SJSA1 (cell line): ENCODE measurements around the gene PHIP. TPM values are rescaled to one million over a fixed set of nuclear protein-coding genes. Genes with fewer than 3 reads are reported as not detected.
"Not testable (repeated sequence)": the region's sequence is repeated elsewhere in the genome, so short reads cannot be mapped to it uniquely, and the experiment has no call there.

Experiments used
- DNase-seq, 2 experiments: peaks; one replicate each; pipeline ENCODE4 v3.0.0-alpha.2; 2015 to 2020; ENCODE audit warnings: low spot score in 2 of 2, low read depth in 1 of 2
- H3K27ac ChIP-seq: fragments of 250-450 bp; sonication (Bioruptor Pico); 2 replicates; pipeline ENCODE4 v1.5.1; 2020; ENCODE audit warnings: mild to moderate bottlenecking, moderate library complexity
- H3K27me3 ChIP-seq: fragments of 250-450 bp; sonication (Bioruptor Pico); replicated peaks from 2 replicates; pipeline ENCODE4 v1.5.1; 2020; ENCODE audit warnings: mild to moderate bottlenecking, moderate library complexity
- H3K36me3 ChIP-seq: fragments of 250-450 bp; sonication (Bioruptor Pico); 2 replicates; pipeline ENCODE4 v1.5.1; 2020; ENCODE audit warnings: mild to moderate bottlenecking
- H3K4me1 ChIP-seq: fragments of 250-450 bp; sonication (Bioruptor Pico); replicated peaks from 2 replicates; pipeline ENCODE4 v1.6.1; 2021; ENCODE audit warnings: mild to moderate bottlenecking
- H3K4me3 ChIP-seq: fragments of 250-450 bp; sonication (Bioruptor Pico); 2 replicates; pipeline ENCODE4 v1.5.1; 2020; ENCODE audit warnings: mild to moderate bottlenecking
- H3K9me3 ChIP-seq: fragments of 250-450 bp; sonication (Bioruptor Pico); replicated peaks from 2 replicates; pipeline ENCODE4 v1.5.1; 2020; ENCODE audit warnings: mild to moderate bottlenecking
- total RNA-seq: library from RNA; depleted of rRNA; stranded (reverse); fragments of >200 nt; shearing (Covaris generic); gene quantifications from 2 replicates; pipeline ENCODE4 v1.2.3, GENCODE V29; 2014; rRNA removed

The PHIP gene
- total RNA-seq, 1 experiment from 2014 or later, result 20.0 TPM

DNA sequence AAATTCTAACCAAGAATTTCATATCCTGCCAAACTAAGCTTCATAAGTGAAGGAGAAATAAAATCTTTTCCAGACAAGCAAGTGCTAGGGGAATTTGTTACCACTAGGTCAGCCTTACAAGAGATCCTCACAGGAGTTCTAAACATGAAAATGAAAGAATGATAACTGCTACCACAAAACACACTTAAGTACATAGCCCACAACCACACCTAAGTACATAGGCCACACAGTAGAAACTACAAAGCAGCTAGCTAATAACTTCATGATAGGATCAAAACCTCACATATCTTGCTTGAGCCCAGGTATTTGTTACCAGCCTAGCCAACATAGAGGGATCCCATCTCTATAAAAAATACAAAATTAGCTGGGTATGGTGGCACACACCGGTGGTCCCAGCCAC lies 160.3 kb downstream of the PHIP start:
- no peaks in the 10 kb centered on the region for H3K36me3 ChIP-seq
- no peak for DNase-seq
- H3K27me3 ChIP-seq, result no peaks in the 10 kb centered on the region
- no peaks in the 10 kb centered on the region for H3K9me3 ChIP-seq
- no peak overlapping the region for H3K27ac ChIP-seq
- H3K4me1 ChIP-seq, result no peaks in the 10 kb centered on the region
- H3K4me3 ChIP-seq, result no peak overlapping the region

DNA sequence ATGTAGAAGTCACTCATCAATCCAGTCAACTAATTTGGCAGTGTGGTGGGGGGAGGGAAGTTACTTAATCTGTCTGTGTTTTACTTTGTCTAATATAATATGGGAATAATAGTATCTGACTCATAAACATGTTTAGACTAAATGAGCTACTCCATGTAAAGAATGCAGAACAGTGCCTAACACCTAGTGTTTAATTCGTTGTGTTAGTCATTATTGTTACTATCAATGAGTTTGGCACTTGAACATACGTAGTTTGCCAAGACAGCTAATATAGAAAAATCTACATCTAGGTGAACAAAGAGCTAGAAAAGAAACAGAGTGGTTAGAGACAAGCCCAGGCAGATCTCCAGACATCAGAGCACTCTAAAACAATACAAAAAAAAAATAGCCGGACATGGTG lies 161.6 kb downstream of the PHIP start:
- DNase-seq, result no peak
- H3K27ac ChIP-seq, result no peak overlapping the region
- H3K4me1 ChIP-seq, result no peaks in the 10 kb centered on the region
- no peaks in the 10 kb centered on the region for H3K27me3 ChIP-seq
- H3K36me3 ChIP-seq, result no peaks in the 10 kb centered on the region
- no peak overlapping the region for H3K4me3 ChIP-seq
- H3K9me3 ChIP-seq, result no peaks in the 10 kb centered on the region

DNA sequence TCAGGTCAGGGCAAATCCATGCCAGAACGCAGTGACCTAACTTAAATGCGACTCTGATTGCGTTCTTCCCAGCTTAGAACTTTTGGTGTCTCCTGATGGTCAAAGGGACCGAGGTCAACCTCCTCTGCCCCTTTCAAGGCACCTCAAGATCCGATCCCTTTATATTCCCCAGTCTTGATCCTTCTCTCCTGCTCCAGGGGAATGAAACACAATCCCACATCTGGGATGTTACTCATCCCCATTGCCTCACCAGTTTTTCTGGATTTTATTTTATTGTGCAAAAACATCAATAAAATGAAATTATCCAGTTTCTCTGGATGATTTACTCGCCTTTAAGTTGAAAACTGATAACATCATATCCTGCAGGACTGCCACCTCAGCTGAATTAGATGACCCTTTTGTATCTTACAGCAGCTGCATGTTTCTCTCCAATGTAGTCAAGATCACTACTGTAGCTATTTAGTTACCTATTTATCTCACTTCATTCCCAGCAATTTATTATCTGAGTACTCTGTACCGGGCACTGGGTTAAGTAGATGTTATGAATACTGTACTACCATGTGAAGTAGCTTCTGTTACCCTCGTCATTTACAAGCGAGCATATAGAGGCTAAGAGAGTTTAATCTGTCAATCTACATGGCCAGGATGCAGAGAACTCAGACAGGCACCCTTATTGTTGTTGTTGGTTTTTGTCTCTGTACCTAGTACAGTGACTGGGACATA lies 166.7 kb downstream of the PHIP start:
- no peaks in the 10 kb centered on the region for H3K36me3 ChIP-seq
- H3K27me3 ChIP-seq, result no peaks in the 10 kb centered on the region
- H3K9me3 ChIP-seq, result no peaks in the 10 kb centered on the region
- no peak overlapping the region for H3K27ac ChIP-seq
- H3K4me1 ChIP-seq, result no peaks in the 10 kb centered on the region
- no peak for DNase-seq
- H3K4me3 ChIP-seq, result no peak overlapping the region

DNA sequence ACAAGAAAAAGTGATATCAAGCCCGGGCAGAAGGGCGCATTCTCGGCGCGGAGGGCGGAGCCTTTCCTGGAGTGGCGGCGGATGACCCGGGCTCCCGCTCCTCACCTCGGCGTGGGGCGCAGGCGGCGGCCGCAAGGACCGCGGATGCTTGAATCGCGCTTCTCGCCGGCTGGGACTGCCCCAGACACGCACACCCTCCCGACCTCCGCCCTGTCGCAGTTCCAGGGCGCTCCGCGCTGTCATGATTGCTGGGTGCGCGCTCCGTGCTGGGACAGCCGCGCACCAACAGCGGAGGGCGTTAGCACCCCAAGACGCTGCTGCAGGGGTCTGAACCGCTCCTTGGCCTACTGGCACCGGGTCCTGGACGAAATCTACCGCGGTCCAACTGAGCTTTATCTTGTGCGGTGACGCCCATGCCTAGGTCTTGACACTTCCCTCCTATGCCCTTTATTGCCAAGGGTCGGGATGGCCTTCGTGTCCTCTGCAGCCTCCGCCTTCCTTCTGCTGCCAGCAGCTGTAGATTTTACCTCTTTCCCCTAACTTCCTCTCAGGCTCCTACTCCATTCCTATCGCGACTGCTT lies 167.4 kb downstream of the PHIP start:
- DNase-seq, result no peak
- H3K36me3 ChIP-seq, result no peaks in the 10 kb centered on the region
- H3K4me1 ChIP-seq, result no peaks in the 10 kb centered on the region
- no peaks in the 10 kb centered on the region for H3K9me3 ChIP-seq
- no peaks in the 10 kb centered on the region for H3K27me3 ChIP-seq
- no peak overlapping the region for H3K27ac ChIP-seq
- no peak overlapping the region for H3K4me3 ChIP-seq

DNA sequence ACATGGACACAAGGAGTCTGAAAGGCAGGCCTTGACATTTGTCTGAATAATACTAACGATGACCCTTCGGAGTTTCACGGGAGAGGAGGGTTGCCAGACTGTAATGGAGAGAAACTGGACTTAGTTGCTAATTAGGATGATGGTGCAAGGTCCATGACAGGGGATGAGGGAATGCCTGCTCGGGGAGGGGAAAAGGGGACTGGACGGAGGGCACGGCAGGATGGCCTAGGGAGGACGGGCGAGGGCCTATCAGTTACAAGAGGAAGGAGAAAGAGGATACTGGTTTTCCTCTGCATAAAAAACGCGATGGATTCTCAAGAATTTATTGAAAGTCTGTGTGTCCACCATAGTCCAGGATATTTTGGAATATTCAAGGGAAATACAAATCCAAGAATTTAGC lies 168.0 kb downstream of the PHIP start:
- H3K36me3 ChIP-seq, result no peaks in the 10 kb centered on the region
- H3K9me3 ChIP-seq, result no peaks in the 10 kb centered on the region
- DNase-seq, result no peak
- H3K27me3 ChIP-seq, result no peaks in the 10 kb centered on the region
- H3K27ac ChIP-seq, result no peak overlapping the region
- H3K4me3 ChIP-seq, result no peak overlapping the region
- H3K4me1 ChIP-seq, result no peaks in the 10 kb centered on the region

DNA sequence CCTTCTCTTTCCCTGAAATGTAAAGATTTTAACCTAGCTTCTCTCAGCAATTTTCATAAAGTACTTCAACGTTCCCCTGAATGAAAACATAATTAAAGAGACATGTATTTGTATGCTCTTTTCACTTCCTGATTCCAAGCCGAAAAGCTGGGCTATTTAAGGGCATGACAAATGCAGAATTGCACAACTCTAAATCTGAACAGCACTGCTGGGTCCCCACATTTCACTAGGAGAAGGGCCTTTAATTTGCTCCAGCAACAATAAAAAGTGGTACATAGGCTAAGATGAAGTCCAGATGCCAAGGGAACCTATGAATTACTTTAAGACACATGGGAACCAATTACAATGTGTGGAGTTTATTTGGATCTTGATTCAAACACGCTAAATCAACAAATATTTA lies 168.7 kb downstream of the PHIP start:
- Histone ChIP-seq H3K27ac (no peak overlapping the region), H3K27me3 (no peaks in the 10 kb centered on the region), H3K4me1 (no peaks in the 10 kb centered on the region), H3K36me3 (no peaks in the 10 kb centered on the region), H3K9me3 (no peaks in the 10 kb centered on the region), H3K4me3 (no peak overlapping the region)
- no peak for DNase-seq

DNA sequence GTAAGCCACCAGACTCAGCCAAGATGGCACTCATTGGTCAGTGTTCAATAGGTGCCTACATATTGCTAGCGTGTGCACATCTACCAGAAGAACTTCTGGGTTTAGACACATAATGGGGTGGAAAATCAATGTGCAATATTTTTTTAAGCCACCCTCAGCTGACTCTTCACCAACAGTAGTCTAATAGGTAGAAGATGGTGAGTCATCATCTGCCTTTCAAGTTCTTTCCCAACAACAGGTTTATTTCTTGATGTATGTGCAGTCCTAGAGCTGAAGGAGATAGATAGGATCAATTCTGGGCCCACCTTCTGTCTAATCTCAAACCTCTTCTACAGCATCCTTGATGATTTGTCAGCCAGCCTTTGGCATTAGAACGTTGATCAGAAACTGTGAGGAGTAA lies 169.4 kb downstream of the PHIP start:
- H3K9me3 ChIP-seq, result no peaks in the 10 kb centered on the region
- H3K27me3 ChIP-seq, result no peaks in the 10 kb centered on the region
- no peak overlapping the region for H3K27ac ChIP-seq
- H3K36me3 ChIP-seq, result no peaks in the 10 kb centered on the region
- no peaks in the 10 kb centered on the region for H3K4me1 ChIP-seq
- DNase-seq, result no peak
- no peak overlapping the region for H3K4me3 ChIP-seq

DNA sequence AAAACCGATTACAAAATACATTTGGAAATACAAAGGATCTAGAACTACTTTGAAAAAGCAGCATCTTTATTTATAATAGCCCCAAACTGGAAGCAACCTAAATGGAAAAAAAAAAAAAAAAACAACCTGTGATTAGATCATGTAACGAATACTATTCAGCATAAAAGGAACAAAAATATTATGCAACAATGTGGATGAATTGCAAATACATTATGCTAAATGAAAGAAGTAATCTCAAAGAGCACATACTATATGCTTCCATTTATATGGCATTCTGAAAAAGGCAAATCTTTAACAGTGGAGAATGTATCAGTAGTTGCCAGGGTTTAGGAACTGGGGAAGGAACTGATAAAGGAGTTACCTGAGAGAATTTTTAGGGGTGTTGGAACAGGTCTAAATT lies 181.8 kb downstream of the PHIP start:
- no peak for DNase-seq
- Histone ChIP-seq H3K4me3 (no peak overlapping the region), H3K27ac (no peak overlapping the region), H3K9me3 (no peaks in the 10 kb centered on the region), H3K27me3 (no peaks in the 10 kb centered on the region), H3K36me3 (no peaks in the 10 kb centered on the region), H3K4me1 (no peaks in the 10 kb centered on the region)

DNA sequence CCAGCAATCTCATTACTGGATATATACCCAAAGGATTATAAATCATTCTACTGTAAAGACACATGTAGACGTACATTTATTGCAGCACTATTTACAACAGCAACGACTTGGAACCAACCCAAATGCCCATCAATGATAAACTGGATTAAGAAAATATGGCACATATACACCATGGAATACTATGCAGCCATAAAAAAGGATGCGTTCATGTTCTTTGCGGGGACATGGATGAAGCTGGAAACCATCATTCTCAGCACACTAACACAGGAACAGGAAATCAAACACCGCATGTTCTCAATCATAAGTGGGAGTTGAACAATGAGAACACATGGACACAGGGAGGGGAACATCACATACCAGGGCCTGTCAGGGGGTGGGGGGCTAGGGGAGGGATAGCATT lies 188.2 kb downstream of the PHIP start:
- H3K27me3 ChIP-seq, H3K36me3 ChIP-seq, H3K27ac ChIP-seq, H3K4me3 ChIP-seq, H3K9me3 ChIP-seq, DNase-seq, H3K4me1 ChIP-seq: not testable (repeated sequence)

Other genes with a start within 250 kb of the PHIP start
- gene IRAK1BP1, start 210.7 kb downstream of the PHIP start, total RNA-seq, result 0.16 and 0.24 TPM in 2 replicates
- 191 and 375 TPM in 2 replicates for gene HMGN3, start 156.4 kb upstream of the PHIP start, total RNA-seq